Mucosa of descending colon (tissue), 3 donors: Measurements from ENCODE around the gene APP. TPM values are rescaled to one million over a fixed set of nuclear protein-coding genes. Genes with fewer than 3 reads are reported as not detected.
A peak's percentile ranks its signal among the peaks of the same experiment; 100 is the strongest.
"Not testable (repeated sequence)": the region's sequence is repeated elsewhere in the genome, so short reads cannot be mapped to it uniquely, and the experiment has no call there.

Experiments used
- ATAC-seq: fragments of 200-7000 bp; cut with Tn5 transposase; one replicate; pipeline ENCODE4 v1.9.1; 2020; ENCODE audit warnings: mild to moderate bottlenecking, moderate library complexity
- DNase-seq, 3 donors: peaks; one replicate each; pipeline ENCODE4 v3.0.0-alpha.2; 2020
- H3K36me3 ChIP-seq: fragments of 200-600 bp; one replicate; pipeline ENCODE4 v1.8.0; 2021; ENCODE audit warnings: low read depth, mild to moderate bottlenecking
- H3K4me1 ChIP-seq: fragments of 200-600 bp; one replicate; pipeline ENCODE4 v1.8.0; 2021; ENCODE audit warnings: low read depth, mild to moderate bottlenecking
- H3K4me3 ChIP-seq: fragments of 200-600 bp; one replicate; pipeline ENCODE4 v1.8.0; 2021; ENCODE audit warnings: mild to moderate bottlenecking
- H3K9me3 ChIP-seq: fragments of 200-600 bp; one replicate; pipeline ENCODE4 v1.8.0; 2021; ENCODE audit warnings: mild to moderate bottlenecking
- CTCF ChIP-seq: fragments of 200-600 bp; IDR thresholded peaks from one replicate; pipeline ENCODE4 v1.8.0; 2022; ENCODE audit warnings: antibody characterized with exemption, mild to moderate bottlenecking
- intact Hi-C, 2 donors: fragments of 100-400 bp; cut with DNase I in 1 of 2; cut with micrococcal nuclease in 1 of 2; formaldehyde crosslinking; loops; one replicate each; pipeline versions ENCODE4 v1.11.0 to v1.11.1; 2022; cut with DNase I, micrococcal nuclease
- total RNA-seq, 3 donors: library from RNA; stranded (reverse); fragmentation: NEBNext Ultra II Directional in 2 of 3; extraction: Animal tissue kit (Norgen Biotek cat#: 25700) in 2 of 3; gene quantifications; one replicate each; pipeline versions ENCODE4 v1.2.1 to v1.2.4, GENCODE V29; 2021 to 2023
- donor health status: DM: no; HTN: no; CAD: no; lungs with moderate emphysema.
- donor health status: DM: no; HTN: no; CAD: no.
- donor health status: DM: no; HTN: yes; CAD: no.

APP gene
- total RNA-seq, 3 donors from 2014 or later = 573 to 666 (median 579) TPM

- Histone ChIP-seq H3K4me3 (no peak overlapping the region), H3K9me3 (no peaks in the 10 kb centered on the region), H3K4me1 (peaks cover 22% of the 10 kb centered on the region), H3K36me3 (no peaks in the 10 kb centered on the region)
- intact Hi-C loops = no loop called here
- no peak for DNase-seq
- no peak for ATAC-seq
- TF ChIP-seq CTCF = no peak
Measured at GRCh38 chr21:26027696-26028095, 142.9 kb downstream of the APP start.

GRCh38 chr21:26025536-26026512 lies 144.7 kb downstream of the APP start:
- peak; percentile 79 for ATAC-seq

GRCh38 chr21:26023406-26023805 lies 147.2 kb downstream of the APP start:
- ATAC-seq, intact Hi-C loops, H3K36me3 ChIP-seq, H3K4me3 ChIP-seq, H3K9me3 ChIP-seq, DNase-seq: not testable (repeated sequence)
- H3K4me1 ChIP-seq = peaks cover 22% of the 10 kb centered on the region

More at GRCh38 chr21:26025536-26026512, 144.7 kb downstream of the APP start:
- Histone ChIP-seq H3K36me3 (no peaks in the 10 kb centered on the region), H3K4me3 (no peak overlapping the region), H3K9me3 (no peaks in the 10 kb centered on the region), H3K4me1 (peaks cover 22% of the 10 kb centered on the region)
- no peak for TF ChIP-seq CTCF
- intact Hi-C loops = no loop called here
- no peak for DNase-seq

GRCh38 chr21:26022598-26023337 lies 147.8 kb downstream of the APP start:
- H3K36me3 ChIP-seq, H3K9me3 ChIP-seq, intact Hi-C loops, H3K4me3 ChIP-seq, ATAC-seq, DNase-seq: not testable (repeated sequence)
- peaks cover 18% of the 10 kb centered on the region for H3K4me1 ChIP-seq

GRCh38 chr21:26020510-26020909 lies 150.1 kb downstream of the APP start:
- H3K9me3 ChIP-seq = no peaks in the 10 kb centered on the region
- H3K4me1 ChIP-seq = no peaks in the 10 kb centered on the region
- intact Hi-C loops = no loop called here
- no peak for TF ChIP-seq CTCF
- H3K36me3 ChIP-seq = no peaks in the 10 kb centered on the region
- ATAC-seq = no peak
- no peak for DNase-seq
- no peak overlapping the region for H3K4me3 ChIP-seq

GRCh38 chr21:26020081-26020480 lies 150.5 kb downstream of the APP start:
- DNase-seq (no peak), ATAC-seq (no peak)
- Histone ChIP-seq H3K36me3 (no peaks in the 10 kb centered on the region), H3K9me3 (no peaks in the 10 kb centered on the region), H3K4me1 (no peaks in the 10 kb centered on the region), H3K4me3 (no peak overlapping the region)
- no peak for TF ChIP-seq CTCF
- intact Hi-C loops = no loop called here
